ENCODE results near the gene ABI3BP.

GRCh38 chr3:100745617-100746016 lies 247.6 kb downstream of the ABI3BP start:
- no peak for TF ChIP-seq CTCF (conservative IDR thresholded peaks at IDR 0.05 in 1 of 2, IDR thresholded peaks at IDR 0.05 in 1 of 2; ENCODE audit: low read depth in 1 of 2, low read length in 2 of 2)
- TF ChIP-seq EZH2 (IDR thresholded peaks at IDR 0.05; ENCODE audit: low read length, missing control alignments): no peak

Measured in fibroblast of lung (primary cell).